Esophagus mucosa (tissue), 1 donor: ENCODE measurements around the gene KANSL1. TPM values are rescaled to one million over a fixed set of nuclear protein-coding genes. Genes with fewer than 3 reads are reported as not detected.
"Not testable (repeated sequence)": the region's sequence is repeated elsewhere in the genome, so short reads cannot be mapped to it uniquely, and the experiment has no call there.

Experiments used
- ATAC-seq: fragments of 200-7000 bp; cut with Tn5 transposase; one replicate; pipeline ENCODE4 v1.9.1; 2020
- total RNA-seq: library from RNA; stranded (reverse); gene quantifications from one replicate; pipeline ENCODE4 v1.2.4, GENCODE V29; 2023
- donor health status: DM: yes; HTN: yes; CAD: no.

The KANSL1 gene
- total RNA-seq, 1 donor from 2014 or later: 56.2 TPM

GRCh38 chr17:46033392-46033791 is 159.8 kb downstream of the KANSL1 start:
- peak; percentile 8 for ATAC-seq

GRCh38 chr17:46032909-46033308 is 160.3 kb downstream of the KANSL1 start:
- no peak for ATAC-seq

GRCh38 chr17:46031920-46032319 is 161.3 kb downstream of the KANSL1 start:
- peak; percentile 28 for ATAC-seq

- ATAC-seq: peak; percentile 9
These were observed 161.8 kb downstream of the KANSL1 start for GRCh38 chr17:46031440-46031839.

- ATAC-seq: no peak
These were observed 162.5 kb downstream of the KANSL1 start for GRCh38 chr17:46030752-46031151.

GRCh38 chr17:46029627-46030026 is 163.6 kb downstream of the KANSL1 start:
- ATAC-seq: no peak

- ATAC-seq: no peak
These were observed 164.2 kb downstream of the KANSL1 start for GRCh38 chr17:46028981-46029565.

GRCh38 chr17:46028374-46028773 is 164.9 kb downstream of the KANSL1 start:
- ATAC-seq: no peak

GRCh38 chr17:46027976-46028325 is 165.3 kb downstream of the KANSL1 start:
- no peak for ATAC-seq

- ATAC-seq: no peak
These were observed 165.9 kb downstream of the KANSL1 start for GRCh38 chr17:46027048-46027975.

- no peak for ATAC-seq
These were observed 166.8 kb downstream of the KANSL1 start for GRCh38 chr17:46026166-46027047.

- ATAC-seq: peak; percentile 4
These were observed 167.6 kb downstream of the KANSL1 start for GRCh38 chr17:46025510-46026165.

- peak; percentile 6 for ATAC-seq
These were observed 168.2 kb downstream of the KANSL1 start for GRCh38 chr17:46025060-46025459.

GRCh38 chr17:46024590-46024989 is 168.6 kb downstream of the KANSL1 start:
- no peak for ATAC-seq

- no peak for ATAC-seq
These were observed 169.3 kb downstream of the KANSL1 start for GRCh38 chr17:46023783-46024388.

GRCh38 chr17:46023366-46023765 is 169.9 kb downstream of the KANSL1 start:
- ATAC-seq: not testable (repeated sequence)

- no peak for ATAC-seq
These were observed 172.2 kb downstream of the KANSL1 start for GRCh38 chr17:46020998-46021397.

- peak; percentile 59 for ATAC-seq
These were observed 173.0 kb downstream of the KANSL1 start for GRCh38 chr17:46020023-46020761.

- not testable (repeated sequence) for ATAC-seq
These were observed 173.8 kb downstream of the KANSL1 start for GRCh38 chr17:46019408-46019925.

GRCh38 chr17:46013502-46014165 is 179.6 kb downstream of the KANSL1 start:
- no peak for ATAC-seq
